Left colon (tissue), 2 donors: Measurements from ENCODE around the gene CFAP74. TPM values are rescaled to one million over a fixed set of nuclear protein-coding genes. Genes with fewer than 3 reads are reported as not detected.

Experiments used
- ATAC-seq: fragments of 200-7000 bp; cut with Tn5 transposase; one replicate; pipeline ENCODE4 v1.9.1; 2020; ENCODE audit warnings: mild to moderate bottlenecking, moderate library complexity
- DNase-seq, 2 donors: peaks; one replicate each; pipeline ENCODE4 v3.0.0-alpha.2; 2020
- intact Hi-C, 2 donors: fragments of 100-400 bp; cut with DNase I in 1 of 2; cut with micrococcal nuclease in 1 of 2; formaldehyde crosslinking; loops; one replicate each; pipeline versions ENCODE4 v1.11.2 to v1.14.0; 2022; cut with DNase I, micrococcal nuclease
- total RNA-seq, 2 donors: library from RNA; stranded (reverse); fragmentation: NEBNext Ultra II Directional; extraction: Animal tissue kit (Norgen Biotek cat#: 25700); gene quantifications; one replicate each; pipeline ENCODE4 v1.2.1, GENCODE V29; 2021
- donor health status: DM: no; HTN: no; CAD: no.
- donor health status: DM: yes; HTN: yes; CAD: no.

CFAP74 gene
- total RNA-seq, 2 donors from 2014 or later = not detected

DNA sequence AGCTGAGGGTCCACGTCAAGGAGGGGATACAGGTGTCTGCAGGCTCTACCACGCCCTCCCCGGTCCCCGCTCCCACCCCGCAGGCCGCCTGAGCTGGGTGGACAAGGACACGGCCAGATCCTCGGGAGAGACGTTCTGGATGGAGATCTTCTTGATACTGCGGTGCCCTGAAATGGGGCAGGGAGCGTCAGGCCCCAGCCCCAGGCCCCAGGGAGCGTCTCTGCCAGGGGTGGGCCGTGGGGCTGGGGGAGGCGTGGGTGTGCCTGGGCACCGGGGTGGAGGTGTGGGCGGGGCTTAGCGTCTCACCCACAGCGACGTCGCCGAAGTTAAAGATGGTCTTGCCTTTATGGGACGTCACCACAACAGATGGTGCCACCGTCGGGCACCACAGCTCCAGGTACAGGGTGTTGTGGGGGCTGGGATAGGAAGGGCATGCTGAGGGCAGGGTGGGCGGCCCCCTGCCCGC, 77.2 kb downstream of the CFAP74 start:
- ATAC-seq = no peak
- intact Hi-C loops = no loop called here
- no peak for DNase-seq

DNA sequence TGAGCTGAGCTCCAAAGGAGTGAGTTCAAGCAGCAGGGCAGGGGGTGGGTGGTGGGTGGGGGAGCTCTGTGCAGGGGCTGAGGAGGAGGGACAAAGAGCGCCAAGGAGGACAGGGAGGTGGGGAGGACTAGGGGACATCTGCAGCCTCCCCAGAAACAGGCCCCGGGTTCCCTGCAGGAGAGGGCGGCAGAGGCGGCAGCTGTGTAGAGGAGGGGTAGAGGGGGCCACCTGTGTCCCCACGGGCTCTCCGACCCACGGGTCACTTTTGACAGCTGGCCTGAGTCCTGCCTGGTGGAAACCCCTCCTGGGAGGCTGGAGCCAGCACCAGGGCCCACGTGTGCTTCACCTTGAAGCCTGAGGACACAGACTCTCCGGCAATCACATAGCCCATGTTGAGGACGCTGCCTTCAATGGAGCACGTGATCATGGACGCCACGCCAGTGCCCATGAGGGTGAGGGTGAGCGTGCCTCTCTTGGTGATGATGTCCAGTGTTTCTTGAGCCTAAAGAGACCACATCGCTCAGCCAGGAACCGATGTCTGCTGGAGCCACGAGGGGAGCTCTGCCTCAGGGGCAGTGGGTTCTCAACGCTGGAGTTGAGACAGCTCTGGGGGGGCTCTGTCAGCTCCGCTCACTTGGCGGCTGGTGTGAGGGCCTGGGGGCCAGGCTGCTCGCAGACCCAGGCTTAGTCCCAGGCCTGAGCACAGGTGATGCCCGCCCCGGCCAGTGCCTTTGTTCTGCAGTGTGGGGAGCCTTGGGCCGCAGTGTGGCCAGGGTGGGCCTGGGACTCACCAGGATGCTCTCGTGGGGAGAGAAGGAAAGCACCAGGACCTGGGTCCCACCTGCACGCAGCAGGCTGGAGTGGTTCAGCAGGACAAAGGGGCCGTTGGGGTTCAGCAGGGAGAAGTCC, 77.9 kb downstream of the CFAP74 start:
- ATAC-seq = no peak
- intact Hi-C loops = no loop called here
- no peak for DNase-seq

DNA sequence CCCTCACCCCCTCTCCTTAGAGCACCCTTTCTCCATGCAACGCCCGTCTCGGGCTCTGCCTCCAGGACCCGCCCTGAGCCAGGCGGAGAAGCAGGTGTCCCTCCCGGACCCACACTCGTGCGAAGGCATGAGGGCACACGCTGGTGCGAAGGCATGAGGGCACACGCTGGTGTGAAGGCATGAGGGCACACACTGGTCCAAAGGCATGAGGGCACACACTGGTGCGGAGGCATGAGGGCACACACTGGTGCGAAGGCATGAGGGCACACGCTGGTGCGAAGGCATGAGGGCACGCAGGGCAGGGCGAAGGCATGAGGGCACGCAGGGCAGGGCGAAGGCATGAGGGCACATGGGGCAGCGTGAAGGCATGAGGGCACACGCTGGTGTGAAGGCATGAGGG, 78.7 kb downstream of the CFAP74 start:
- ATAC-seq (no peak), DNase-seq (peak in 1 of 2 donors; percentile 27)
- intact Hi-C loops = no loop called here

DNA sequence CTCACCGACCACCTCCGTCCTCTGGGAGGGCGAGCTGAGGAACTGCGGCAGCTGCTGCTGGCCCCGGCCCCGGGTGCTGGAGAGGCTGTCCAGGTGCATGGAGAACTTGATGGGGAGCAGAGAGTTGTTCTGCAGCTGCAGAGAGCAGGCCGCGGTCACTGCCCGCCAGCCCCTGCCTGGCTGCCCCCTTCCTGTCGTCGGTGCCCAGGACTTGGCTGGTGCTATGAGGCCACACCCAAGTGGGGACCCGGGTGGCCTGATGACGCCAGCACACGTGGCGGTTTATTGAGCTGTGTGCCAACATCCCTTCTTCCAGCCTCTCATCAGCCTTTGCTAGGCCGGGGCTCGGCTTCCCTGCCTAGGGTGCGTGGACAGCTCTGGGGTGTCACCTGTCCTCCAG, 79.2 kb downstream of the CFAP74 start:
- DNase-seq = peak in 1 of 2 donors; percentile 35
- ATAC-seq = no peak
- intact Hi-C loops = no loop called here

GRCh38 chr1:1922956-1923833, 80.4 kb downstream of the CFAP74 start:
- ATAC-seq = peak; percentile 43
- DNase-seq = peak; percentile 65 to 82

GRCh38 chr1:1922702-1922955, 81.0 kb downstream of the CFAP74 start:
- intact Hi-C loops = no loop called here
- ATAC-seq = no peak
- peak in 1 of 2 donors; percentile 26 for DNase-seq

More at GRCh38 chr1:1922956-1923833, 80.4 kb downstream of the CFAP74 start:
- intact Hi-C loops = no loop called here

- ATAC-seq (no peak), DNase-seq (peak in 1 of 2 donors; percentile 30)
- intact Hi-C loops = no loop called here
Measured at GRCh38 chr1:1921901-1922701, 81.5 kb downstream of the CFAP74 start.

GRCh38 chr1:1921459-1921862, 82.1 kb downstream of the CFAP74 start:
- no peak for ATAC-seq
- intact Hi-C loops = no loop called here
- peak in 1 of 2 donors; percentile 28 for DNase-seq

DNA sequence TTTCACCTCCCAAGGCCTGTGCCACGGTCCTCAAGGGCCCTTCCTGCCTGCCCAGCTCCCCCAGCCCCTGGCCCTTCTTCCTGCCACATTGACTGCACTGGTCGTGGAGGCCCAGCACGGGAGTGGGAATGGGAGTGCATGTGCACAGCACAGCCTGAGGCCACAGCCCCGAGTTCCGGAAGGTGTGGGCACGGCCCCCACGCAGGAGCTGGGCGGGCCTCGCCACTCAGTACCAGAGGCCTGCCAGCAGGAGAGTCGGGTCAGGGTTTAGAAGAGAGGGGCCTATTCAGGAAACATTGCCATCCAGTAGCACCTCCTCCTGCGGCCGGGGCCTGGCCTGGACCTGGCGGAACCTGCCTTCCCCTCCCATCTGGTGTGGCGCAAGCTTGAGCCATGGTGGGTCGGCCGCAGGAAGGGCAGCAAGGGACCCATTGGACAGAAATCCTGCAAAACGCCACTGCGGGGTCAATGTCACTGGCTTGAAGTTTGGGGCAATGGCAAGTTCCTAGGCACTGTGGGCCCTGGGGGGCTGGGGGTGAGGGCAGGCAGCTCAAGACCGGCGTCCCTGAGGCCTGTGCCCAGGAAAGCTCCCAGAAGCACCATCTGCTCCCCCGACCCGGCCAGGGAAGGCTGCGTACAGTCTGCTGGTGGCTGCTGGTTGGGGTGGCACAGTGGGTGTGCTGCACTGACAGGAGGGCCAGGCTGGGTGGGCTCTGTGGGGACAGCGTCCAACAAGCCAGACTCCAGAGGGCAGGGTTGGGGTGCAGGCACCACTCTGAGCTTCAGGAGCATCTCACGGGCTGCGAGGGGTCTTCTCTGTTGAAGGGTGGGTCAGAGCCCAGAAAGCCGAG, 82.8 kb downstream of the CFAP74 start:
- DNase-seq = peak in 1 of 2 donors; percentile 26
- intact Hi-C loops = no loop called here
- no peak for ATAC-seq

GRCh38 chr1:1920057-1920607, 83.5 kb downstream of the CFAP74 start:
- intact Hi-C loops = no loop called here
- DNase-seq (no peak), ATAC-seq (no peak)

- peak; percentile 73 for ATAC-seq
- peak; percentile 100 for DNase-seq
- intact Hi-C loops = no loop called here
Measured at GRCh38 chr1:1919304-1920056, 84.1 kb downstream of the CFAP74 start.

DNA sequence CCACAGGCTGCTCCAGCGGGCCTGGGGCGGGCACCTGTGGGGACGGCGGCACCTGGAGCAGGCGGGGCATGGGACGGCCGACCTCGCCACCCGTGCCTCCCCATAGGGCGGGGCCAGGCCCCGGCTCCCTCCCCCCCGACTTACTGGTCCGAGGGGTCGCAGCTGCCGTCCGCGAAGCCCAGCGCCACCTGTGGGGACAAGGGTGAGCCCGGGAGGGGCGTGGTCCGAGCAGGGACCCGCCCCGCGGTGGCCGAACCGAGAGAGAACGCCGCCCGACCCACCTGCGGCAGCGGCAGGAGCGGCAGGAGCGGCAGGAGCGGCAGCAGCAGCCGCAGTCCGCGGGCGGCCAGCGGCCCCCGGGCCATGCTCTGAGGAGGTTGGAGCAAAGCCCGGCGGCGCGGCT, 84.7 kb downstream of the CFAP74 start, which contains the start of gene TMEM52:
TSS of gene TMEM52 (minus strand) at position 379 of the 403 bp plus-strand sequence. CDS start at position 365, 14 bp downstream.
- intact Hi-C loops = no loop called here
- ATAC-seq = peak; percentile 38
- peak in 1 of 2 donors; percentile 83 for DNase-seq

GRCh38 chr1:1917995-1918900, 85.3 kb downstream of the CFAP74 start:
- intact Hi-C loops = no loop called here
- ATAC-seq = no peak

DNA sequence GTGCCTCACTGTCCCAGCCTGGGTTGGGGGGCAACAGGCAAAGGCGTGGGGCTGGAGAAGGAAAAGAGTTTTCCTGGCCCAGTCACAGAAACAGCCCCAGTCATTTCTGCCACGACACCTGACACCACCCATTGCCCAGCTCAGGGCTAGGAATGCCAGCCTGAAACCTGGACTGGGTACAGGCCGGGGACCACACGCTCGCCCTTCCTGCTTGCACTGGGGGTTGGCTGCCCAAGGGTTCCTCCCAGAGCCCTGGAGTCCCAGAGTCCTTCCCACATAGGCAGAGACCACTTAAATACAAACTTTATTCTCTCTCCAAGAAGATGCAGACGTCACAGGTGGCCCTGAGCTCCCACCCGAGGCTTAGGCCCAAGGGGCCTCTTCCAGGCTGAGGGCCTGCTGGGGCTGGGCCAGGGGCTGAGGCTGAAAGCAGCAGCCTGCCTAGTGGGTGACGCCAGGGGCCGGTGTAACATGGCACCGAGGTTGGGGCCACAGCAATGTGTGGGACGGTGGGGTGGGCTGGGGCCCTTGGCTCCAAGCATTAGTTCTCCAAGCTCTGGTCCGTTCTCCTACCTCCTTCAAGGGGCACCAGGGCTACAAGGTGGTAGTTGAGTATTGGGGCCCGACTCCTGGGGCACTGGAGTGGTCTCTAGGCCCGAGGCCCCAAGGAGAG, 86.1 kb downstream of the CFAP74 start:
- intact Hi-C loops = no loop called here
- ATAC-seq (no peak), DNase-seq (no peak)

More at GRCh38 chr1:1917995-1918900, 85.3 kb downstream of the CFAP74 start:
- DNase-seq = peak in 1 of 2 donors; percentile 37

- ATAC-seq = no peak
- DNase-seq = no peak
- intact Hi-C loops = no loop called here
Measured at GRCh38 chr1:1916851-1917251, 86.7 kb downstream of the CFAP74 start.
